GM18873 (cell line): ENCODE results near the gene ALPL.
"Not testable (repeated sequence)": the region's sequence is repeated elsewhere in the genome, so short reads cannot be mapped to it uniquely, and the experiment has no call there.

Experiments
- ATAC-seq: cut with Tn5 transposase; IDR thresholded peaks from one replicate; pipeline ENCODE4 v1.9.1; 2021; ENCODE audit warnings: mild to moderate bottlenecking, moderate library complexity, moderate number of reproducible peaks; ENCODE audit not compliant: unreplicated experiment, low FRiP score

ALPL gene

GRCh38 chr1:21552715-21553114, 43.5 kb downstream of the ALPL start:
- no peak for ATAC-seq

DNA sequence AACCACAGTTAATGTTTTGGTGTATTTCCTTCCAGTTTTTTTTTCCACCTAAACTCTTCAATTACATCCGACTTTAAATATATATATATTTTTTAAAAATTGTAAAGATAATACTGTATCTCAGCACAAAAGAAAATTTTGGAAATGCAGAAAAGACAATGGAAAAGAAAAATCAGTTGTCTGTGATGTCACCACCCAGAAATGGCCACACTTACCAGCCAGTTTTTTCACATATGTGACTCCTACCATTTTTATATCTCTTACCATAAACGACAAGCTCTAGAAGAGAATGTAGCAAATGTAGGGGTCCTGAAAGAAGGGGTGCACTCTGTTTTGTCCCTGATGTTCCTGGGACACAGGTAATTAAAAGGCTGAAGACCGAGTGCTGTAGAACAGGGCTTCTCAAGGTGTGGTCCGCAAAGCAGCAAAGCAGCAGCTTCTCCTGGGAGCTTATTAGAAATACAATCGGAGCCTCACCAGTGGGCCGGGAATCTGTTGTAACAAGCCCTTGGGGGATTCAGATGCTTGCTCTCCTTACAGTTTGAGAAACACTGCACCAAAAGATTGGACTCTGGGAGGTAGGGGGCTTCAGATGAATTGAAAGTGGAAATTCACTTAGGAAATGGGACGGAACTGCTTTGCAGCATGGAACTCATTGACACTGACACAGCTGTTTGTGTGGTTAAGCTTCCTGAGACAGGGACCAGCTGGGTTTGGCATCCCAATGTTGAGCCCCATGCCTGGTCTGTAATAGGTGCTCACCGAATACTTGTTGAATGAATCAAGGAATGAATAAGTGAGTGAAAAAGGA, 44.1 kb downstream of the ALPL start:
- no peak for ATAC-seq

DNA sequence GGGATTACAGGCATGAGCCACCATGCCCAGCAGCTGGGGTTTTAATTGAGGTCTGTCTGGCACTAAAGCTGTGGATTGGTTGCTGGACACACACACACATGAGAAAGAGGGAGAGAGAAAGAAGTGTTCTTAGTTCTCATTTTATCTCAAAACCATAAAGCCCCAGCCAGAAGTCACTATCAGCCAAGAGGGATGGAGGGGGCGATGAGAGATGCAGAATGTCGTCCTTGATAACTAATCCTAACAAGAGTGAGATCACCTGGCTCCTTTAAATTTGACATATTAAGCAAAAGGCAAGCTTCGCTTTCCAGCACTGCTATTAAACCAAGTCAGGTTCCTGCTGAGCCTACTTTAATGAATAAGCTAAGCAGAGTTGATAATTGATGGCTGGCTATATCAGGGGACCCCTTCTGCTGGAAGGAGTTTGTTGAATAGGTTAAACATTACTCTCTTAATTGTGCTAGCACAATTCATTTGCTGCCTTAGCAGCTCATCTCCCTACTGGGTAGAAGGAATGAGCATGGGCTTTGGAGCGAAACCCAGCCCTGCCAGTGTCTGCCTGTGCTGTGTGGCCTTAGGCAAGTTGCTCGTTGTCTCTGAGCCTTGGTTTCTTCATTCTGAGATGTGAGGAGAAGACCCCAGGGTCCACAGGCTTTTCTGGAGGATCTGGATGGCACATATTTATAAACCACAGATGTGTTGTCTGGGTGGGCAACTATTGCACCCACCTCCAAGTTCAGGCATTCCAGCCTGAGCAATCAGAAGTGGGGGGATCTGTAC, 50.8 kb downstream of the ALPL start:
- ATAC-seq = no peak

DNA sequence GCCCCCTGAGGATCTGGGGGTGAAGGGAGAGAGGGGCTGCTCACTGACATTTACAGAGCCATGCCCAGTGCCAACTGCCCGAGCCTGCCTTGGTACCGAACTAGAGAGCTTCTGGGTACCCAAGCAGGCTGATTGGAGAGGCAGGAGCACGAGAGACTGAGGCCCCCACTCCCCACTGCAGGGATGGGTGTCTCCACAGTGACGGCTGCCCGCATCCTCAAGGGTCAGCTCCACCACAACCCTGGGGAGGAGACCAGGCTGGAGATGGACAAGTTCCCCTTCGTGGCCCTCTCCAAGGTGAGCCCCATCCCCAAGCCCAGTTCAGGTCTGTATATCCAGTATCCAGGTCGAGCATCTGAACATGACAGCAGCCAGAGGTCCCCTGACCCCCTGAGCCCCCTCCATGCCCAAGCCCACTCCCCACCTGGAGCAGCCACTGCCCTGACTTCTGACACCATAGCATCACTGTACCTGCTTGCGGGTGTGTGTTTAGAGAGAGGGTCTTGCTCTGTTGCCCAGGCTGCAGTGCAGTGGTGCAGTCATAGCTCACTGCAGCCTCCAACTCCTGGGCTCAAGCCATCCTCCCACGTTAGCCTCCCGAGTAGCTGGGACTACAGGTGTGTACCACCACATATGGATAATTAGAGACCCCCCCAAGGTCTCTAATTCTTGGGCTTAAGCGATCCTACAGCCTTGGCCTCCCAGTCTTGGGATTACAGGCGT, 51.9 kb downstream of the ALPL start:
- ATAC-seq = no peak

DNA sequence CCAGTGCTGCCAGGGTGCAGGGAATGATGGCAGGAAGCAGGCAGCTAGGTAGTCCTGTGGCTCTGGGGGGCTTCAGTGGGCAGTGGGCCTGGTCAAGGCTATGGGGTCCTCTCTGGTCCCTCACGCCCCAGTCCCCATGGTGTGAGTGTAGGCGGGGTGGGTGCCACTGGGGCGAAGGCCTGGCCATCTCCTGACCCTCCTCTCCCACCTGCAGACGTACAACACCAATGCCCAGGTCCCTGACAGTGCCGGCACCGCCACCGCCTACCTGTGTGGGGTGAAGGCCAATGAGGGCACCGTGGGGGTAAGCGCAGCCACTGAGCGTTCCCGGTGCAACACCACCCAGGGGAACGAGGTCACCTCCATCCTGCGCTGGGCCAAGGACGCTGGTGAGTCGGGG, 53.7 kb downstream of the ALPL start:
- no peak for ATAC-seq

DNA sequence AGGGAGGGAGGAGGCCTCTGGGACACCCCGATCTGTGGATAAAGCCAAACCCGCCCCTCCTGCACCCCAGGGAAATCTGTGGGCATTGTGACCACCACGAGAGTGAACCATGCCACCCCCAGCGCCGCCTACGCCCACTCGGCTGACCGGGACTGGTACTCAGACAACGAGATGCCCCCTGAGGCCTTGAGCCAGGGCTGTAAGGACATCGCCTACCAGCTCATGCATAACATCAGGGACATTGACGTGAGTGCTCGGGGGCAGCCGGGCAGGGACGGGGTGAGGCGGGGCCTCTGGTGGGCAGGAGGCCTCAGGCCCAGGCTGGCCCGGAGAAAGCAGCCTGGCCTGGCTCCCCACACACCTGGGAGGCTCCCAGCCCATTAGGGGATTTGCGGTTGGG, 54.7 kb downstream of the ALPL start:
- no peak for ATAC-seq

DNA sequence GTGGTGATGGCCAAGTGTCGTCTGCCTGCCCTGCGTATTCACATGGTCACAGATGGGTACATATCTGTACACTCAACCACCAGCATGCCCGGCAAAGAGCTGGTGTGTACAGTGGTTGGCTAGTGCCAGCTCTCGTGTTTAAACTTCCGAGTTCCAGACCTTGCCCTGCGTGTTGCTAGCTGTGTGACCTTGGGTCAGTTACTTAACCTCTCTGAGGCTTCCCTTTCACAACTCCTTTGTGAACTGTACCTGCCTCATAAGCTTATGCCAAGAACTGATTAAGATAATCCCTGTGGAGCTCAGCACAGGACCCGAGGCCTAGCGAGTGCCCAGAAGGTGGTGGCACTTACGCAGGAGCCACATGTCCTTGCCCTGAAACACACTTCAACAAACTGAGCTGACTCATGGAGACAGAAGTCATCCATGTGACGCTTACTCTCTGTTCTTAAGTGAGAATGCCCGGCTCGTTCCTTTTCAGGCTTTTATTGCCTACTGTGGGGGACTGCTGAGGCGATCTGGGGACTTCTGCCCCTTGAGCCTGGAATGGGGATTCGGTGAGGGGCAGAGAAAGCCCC, 55.4 kb downstream of the ALPL start:
- no peak for ATAC-seq

DNA sequence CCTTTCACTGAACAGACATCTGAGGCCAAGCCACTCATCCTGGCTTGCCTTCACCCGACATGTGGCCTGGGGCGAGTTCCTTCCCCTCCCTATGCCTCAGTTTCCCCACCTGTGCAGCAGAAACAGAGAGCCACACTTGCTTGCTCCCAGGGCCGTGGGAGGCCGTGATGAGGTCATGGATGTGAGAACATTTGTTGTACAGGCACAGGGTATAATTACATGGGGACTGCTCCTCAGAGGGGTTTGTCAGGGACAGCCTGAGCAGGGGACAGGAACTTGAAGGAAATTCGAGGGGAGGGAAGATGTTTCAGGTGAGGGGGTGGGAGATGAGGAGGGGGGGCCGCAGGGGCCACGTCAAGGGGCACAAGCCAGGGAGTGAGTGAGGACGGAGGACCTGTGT, 56.1 kb downstream of the ALPL start:
- ATAC-seq = no peak

GRCh38 chr1:21566361-21566760, 57.1 kb downstream of the ALPL start:
- ATAC-seq = not testable (repeated sequence)

- no peak for ATAC-seq
Observed at GRCh38 chr1:21567241-21568005, 58.2 kb downstream of the ALPL start.

DNA sequence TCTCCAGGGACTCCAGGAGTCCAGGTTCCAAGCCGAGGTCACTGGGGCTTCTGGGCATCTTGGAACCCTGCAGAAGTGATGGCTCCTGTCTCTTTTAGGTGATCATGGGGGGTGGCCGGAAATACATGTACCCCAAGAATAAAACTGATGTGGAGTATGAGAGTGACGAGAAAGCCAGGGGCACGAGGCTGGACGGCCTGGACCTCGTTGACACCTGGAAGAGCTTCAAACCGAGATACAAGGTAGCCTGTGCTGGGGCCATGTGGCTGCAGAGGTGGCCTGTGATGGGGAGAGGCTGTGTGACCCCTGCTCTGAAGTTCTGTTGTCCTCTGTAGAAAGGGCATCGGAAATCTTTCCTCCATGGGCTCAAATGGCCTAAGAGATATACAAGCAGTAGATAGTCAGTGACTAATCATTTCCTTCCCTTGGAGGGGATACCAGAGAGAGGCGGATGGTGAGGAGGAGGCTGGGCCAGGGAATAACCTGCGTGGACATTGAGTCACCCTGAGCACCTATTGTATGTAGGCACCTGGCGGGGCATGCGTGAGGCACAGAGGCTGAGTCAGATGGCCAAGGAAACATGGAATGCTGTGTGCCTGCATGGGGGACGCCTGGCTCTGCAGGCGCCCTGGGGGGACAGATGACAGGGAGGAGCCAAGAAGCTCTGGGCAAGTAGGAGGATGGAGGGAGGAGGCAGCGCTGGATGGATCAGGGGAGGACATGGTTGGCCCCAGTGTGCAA, 59.0 kb downstream of the ALPL start:
- no peak for ATAC-seq

GRCh38 chr1:21568809-21569385, 59.7 kb downstream of the ALPL start:
- no peak for ATAC-seq

- ATAC-seq = no peak
Observed at GRCh38 chr1:21569820-21570527, 60.8 kb downstream of the ALPL start.

GRCh38 chr1:21570528-21570875, 61.3 kb downstream of the ALPL start:
- no peak for ATAC-seq

DNA sequence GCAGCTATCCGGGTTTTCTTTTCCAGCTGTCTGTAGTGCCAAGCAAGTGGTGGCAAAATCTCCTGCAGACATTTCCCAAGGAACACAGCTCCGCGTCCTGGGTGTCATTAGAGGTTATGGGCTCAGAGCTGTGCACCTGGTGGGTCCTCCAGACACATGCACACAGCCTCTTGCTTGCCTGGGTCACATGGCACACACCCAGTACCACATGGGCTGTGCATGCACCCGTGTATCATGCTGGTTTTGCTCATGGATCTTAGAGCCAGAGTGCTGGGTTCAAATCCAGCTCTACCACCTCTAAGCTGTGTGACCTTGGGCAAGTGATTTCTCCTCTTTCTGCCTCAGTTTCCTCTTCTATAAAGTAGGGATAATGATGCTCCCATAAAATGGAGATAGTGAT, 61.7 kb downstream of the ALPL start:
- ATAC-seq = no peak

- ATAC-seq = no peak
Observed at GRCh38 chr1:21572221-21572620, 63.0 kb downstream of the ALPL start.

- no peak for ATAC-seq
Observed at GRCh38 chr1:21572735-21573277, 63.6 kb downstream of the ALPL start.

DNA sequence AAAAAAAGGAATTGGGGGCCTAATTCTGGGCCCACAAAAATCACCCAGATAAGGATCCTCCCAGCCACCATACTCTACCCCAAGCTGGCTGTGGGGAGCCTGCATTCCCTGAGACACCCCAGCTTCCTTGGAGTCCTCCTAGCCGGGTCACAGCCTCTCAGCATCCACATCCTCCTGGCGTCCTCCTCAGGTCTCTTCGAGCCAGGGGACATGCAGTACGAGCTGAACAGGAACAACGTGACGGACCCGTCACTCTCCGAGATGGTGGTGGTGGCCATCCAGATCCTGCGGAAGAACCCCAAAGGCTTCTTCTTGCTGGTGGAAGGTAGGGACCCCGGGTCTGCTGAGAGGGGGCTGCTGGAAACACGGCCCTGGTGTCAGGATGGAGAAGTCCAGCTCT, 64.3 kb downstream of the ALPL start:
- no peak for ATAC-seq
